Activated CD4-positive, CD25-positive, alpha-beta regulatory T cell (primary cell): Measurements from ENCODE around the gene KCNIP1.
"Not testable (repeated sequence)": the region's sequence is repeated elsewhere in the genome, so short reads cannot be mapped to it uniquely, and the experiment has no call there.

ENCODE experiments used
- DNase-seq, 4 experiments: peaks; one replicate each; lab custom pipeline; 2025; lab: John Stamatoyannopoulos, UW

Gene KCNIP1

DNA sequence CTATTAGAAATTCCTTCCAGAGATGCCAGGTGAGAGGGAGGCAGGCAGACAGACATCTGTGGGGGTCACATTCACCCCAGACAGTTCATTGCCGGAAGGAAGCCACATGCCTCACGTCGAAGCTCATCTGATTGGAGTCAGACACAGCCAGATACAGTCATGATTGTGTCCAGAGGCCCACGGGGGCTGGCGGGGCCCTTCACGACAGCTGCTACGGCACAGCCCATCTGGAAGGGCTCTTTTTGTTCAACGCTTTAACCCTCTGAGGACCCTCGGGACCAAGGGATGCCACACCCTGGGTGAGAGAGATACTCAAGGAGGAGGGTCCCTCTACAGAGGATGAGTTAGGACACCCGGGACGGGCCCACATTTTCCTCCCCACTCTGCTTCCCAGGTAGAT, 247.8 kb downstream of the KCNIP1 start:
- no peak for DNase-seq

DNA sequence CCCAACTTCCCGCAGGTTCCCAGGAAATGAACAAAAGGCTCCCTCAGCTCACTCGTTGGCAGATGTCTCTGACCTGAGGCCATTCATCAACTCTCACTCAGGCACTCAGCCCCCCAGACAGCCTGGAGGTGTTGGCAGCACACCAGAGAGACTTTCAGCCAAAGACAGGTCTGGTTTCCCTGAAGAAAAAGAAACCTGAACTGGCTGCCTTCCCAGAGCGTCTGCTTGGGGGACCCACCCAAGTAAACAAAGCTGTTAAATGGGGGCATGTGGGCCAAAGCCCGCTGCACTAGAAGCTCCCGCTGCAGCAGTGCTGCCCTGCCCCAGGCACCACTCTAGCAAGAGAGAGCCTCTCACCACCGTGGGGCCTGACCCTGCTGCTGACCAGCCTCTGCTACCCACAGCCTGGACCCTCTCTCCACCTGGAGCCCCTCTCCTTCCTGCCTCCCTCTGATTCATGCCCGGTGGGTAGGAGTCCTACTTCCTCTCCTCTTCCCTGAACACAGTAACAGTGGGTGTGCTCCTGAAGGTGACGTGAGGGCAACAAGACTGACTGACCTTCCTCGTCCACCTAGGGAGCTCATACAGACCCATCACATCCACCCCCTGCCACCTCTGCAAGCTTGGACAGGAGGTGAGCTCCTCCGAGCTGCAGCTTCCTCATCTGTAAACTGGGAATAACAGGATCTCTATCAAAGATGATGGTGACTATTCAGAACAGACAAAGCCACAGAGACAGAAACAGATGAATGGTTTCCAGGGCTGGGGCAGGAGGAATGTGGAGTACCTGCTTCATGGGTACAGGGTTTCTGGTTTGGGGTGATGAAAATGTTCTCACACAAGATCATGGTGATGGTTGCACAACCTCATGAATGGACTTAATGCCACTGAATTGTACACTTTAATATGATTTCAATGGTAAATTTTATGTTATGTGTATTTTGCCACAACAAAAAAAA, 248.7 kb downstream of the KCNIP1 start:
- DNase-seq: no peak

DNA sequence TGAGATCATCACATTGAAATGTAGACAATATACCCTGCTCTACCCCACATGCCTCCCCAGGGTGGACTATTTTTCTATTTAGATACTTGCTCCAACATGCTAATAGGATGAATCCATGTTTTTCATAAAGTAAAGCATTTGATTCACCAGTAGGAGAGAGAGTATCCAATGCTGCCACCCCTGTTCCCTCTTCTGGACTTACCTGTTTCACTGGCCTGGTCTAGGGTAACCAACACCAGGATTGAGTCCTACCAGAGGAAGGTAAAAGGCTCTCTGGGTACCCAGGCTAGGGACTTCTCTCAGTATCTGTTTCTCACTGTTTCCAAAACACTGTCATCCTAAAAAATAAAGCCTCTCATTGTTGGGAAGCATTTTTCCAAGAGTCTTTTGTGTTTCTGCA, 249.5 kb downstream of the KCNIP1 start:
- no peak for DNase-seq

DNA sequence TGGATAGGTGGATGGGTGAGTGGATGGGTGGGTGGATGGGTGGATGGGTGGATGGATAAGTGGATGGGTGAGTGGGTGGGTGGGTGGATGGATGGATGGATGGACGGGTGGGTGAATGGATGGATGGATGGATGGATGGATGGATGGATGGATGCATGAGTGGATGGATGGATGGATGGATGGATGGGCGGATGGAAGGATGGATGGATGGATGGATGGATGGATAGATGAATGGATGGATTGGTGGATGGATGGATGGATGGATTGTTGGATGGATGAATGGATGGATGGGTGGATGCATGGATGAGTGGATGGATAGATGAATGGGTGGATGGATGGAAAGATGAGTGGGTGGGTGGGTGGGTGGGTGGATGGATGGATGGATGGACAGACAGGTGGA, 250.7 kb downstream of the KCNIP1 start:
- DNase-seq: not testable (repeated sequence)

DNA sequence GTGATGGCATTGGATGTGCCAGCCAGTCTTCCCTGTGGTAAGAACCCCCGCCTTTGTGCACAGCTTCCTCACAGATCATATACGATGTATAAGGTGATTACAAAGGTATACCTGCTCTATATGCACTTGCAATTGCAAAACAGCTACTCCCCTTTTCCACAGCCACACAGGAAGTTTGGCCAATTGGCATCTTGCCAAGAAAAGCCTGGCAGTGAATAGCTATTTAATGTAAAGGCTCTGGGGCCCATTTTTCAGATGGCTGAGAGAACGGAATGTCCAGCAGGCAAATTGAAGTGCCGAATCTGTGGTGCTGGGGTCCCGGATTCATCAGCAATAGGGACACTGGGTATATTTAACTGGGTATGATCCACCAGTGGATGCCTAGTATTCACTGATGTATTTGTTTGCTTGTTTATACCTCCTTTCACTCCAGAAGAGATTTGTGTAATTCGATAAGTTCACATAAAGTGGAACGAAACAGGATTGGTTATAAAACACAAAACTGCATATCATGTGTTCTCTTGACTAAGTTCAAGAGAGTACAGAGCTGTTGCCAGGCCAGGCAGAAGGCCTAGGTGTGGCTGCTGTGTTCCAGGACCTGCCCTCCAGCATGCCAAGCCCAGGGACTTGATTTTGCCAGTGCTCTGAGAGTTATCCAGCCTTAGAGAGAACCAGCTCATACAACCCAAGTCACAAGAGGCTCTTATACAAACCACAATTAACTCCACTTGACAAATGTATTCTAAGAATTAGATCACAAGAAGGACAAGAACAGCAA, 252.0 kb downstream of the KCNIP1 start:
- no peak for DNase-seq

DNA sequence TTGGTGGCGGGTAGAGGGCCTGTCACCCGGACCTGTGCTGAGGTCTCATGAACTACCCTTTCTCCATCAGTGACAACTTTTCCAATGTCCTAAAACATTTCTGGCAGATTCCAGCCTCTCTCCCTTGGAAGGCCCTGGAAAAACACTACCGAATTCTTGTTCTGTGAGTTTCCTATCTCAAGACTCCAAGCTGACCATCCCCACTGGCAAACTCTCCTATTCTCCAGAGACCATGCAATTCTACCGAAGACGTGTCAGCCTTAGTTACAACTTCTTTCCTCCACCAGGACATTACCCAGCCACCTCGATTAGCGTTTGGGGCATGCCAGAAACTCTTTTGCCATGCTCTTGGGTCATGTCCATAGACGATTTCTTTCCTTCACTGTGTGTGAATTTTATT, 252.9 kb downstream of the KCNIP1 start:
- no peak for DNase-seq

DNA sequence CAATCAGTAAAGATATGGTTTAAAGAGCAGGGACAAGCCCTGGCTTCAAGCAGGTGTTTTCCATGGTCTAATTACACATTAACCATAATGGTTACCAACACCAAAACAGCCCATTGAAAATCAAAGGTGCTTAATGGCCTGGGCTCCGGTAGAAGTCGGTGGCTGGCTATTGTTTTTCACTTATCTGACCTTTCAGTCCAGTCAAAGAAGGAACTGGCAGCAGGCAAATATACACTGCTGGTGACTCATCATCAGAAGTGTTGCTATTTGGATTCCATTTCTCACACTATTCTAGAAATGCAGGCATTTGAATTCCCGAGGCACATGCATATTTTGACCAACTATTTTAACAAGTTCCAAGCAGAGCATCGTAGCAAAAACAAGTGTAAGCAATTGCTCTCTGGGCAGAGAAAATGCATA, 253.4 kb downstream of the KCNIP1 start:
- DNase-seq: no peak

DNA sequence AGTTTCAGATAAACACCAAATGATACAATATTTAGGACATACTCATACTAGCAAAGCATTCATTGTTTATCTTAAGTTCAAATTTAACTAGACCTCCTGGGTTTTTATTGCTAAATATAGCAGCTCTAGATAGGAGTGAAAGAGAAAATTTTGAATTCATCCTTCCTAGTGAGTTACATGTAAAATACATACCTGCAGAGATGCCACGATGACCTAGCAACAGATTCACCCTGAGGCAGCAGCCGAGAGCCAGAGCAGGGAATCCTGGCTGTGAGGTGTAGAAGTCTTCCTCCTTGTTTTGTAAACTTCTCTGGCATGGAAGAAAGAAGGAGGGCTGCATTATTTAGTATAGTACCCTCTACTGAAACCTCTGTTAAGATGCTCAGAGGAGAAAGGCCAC, 253.8 kb downstream of the KCNIP1 start:
- DNase-seq: no peak

DNA sequence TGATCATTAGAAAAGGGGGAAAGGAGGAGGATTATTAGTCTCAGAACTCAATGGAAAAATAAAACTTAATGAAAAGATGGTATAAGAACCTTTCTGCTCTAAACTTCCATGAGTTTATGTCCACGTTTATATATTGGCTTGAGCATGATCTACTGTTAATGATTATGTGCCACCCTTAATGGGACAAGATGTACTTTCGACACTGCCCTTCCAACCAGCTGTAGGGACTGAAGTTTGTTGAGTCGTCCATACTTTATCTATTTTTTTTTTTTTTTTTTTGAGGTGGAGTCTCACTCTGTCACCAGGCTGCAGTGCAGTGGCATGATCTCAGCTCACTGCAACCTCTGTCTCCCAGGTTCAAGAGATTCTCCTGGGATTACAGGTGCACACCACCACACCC, 254.7 kb downstream of the KCNIP1 start:
- DNase-seq: no peak

DNA sequence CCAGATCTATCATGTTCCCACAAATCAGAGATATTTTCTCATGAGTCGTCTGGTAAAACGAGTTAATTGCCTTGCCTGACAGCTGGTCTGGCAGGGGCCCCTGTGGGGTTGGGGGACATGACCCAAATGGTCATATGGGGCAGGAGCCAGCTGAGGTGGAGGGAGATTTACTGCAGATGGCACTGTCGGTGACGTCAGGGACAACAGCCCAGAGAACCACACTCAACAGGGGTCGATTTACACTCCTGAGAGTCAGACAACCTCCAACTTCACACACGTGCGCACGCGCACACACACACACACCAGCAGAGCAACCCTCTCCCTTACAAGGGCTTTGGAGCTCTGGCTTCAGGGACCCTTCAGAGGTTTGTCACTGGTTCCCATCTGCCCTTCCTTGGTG, 256.3 kb downstream of the KCNIP1 start:
- no peak for DNase-seq

DNA sequence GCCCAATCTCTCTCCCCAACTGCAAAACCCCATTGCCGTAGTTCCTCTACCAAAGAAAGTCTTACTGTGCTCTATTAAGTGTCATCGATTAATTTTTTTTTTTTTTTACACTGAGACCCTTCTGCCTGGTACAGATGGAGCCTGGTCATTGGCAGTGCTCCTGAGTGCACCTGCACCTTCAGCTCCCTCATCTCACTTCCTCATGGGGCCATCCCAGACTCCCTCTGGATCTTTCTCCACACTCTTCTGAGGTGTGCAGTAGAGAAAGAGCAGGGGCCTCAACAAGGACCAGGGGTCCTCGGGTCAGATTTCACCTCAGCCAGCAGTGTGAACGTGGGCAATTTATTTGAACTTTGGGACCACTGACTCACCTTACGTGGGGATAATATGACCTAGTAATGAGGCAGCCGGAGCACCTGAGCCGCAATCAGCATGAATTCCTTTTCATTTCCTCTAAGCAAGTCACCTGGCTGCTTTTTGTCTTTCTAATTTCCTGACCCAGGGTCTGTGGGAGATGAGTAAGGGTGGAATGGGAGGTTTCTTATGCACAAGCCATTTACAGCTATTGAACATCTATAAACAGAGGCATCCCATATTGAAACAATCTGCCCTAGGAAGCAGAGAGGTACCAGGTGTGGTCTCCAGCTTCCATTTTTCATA, 257.4 kb downstream of the KCNIP1 start:
- no peak for DNase-seq

DNA sequence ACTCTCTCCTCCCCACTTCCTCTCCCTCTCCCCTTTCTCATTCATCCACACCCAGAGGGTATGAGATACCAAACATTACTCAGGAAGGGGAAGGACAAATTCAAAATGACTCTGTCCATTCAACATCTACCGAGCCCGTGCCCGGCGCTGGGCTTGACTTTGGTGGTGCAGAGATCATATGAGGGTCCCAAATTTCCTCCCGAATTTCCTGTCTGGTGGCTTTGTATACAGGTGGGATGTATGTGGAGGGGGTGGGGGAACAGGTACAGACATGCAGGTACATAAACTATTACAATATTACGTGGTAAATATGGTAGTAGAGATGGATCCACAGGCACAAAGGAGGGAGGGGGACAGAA, 257.9 kb downstream of the KCNIP1 start:
- no peak for DNase-seq

DNA sequence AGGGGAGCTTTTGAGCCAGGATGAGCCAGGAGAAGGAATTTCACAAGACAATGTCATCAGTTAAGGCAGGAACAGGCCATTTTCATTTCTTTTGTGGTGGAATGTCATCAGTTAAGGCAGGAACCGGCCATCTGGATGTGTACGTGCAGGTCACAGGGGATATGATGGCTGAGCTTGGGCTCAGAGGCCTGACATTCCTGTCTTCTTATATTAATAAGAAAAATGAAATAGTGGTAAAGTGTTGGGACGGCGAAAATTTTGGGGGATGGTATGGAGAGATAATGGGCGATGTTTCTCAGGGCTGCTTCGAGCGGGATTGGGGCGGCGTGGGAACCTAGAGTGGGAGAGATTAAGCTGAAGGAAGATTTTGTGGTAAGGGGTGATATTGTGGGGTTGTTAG, 258.5 kb downstream of the KCNIP1 start:
- DNase-seq: not testable (repeated sequence)

DNA sequence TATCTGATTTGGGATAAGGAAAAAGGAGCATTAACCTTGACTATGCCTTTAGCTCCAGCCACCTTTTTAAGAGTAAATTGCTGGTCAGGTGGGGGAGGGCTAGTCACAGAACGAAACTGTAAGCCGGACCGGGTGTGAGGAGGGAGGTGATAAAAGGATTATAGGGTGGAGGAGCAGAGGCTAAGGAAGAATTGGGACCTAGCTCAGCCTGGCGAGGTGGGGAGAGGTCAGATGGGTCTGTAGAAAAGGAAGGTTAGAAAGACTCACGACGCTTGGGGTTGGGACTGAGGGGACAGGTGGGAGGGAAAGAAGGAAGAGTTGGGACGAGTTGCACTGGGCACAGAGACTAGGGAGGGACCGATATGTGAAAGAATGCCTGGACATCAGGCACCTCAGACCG, 262.0 kb downstream of the KCNIP1 start:
- not testable (repeated sequence) for DNase-seq

DNA sequence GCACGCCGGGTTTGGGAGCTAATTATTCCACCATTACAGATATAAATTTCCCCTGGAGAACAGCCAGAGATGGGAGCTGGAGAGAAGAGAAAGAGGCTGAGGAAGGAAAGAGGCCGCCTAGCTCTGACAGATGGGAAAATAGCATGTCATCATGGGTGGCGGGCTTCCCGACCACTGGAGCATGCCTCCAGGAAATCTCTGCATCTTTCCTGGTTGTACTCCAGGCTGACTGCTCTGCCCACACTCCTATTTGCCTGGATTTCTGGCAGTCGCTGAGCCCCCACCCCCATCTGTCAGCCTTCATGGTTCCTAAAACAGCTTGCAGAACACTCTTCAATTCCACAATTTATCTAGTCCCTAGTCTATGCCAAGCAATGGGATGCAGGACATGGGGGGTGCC, 265.4 kb downstream of the KCNIP1 start:
- no peak for DNase-seq

DNA sequence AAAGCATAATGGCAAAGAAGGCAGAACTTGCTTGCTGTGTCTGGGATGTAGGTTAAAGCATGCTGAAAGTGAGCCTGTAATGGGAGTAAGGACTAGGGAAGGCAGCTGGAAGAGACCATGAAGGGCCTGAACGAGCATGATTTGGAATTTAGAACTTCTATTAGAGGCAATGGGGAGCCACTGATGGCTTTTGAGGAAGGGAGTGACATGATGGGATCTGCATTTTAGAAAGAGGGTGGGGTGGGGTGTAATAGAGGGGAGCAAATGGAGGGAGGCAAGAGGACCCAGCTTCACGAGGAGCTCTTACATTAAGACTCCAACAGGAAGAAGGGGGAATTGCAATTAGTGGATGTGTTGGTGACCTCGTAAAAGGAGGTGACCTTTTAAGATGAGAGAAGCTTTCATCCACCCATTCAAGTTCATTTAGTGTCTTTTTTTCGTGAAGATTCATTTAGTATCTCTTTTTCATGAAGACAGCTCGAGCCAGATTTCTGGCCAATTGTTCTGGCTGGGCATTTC, 266.1 kb downstream of the KCNIP1 start:
- DNase-seq: no peak

DNA sequence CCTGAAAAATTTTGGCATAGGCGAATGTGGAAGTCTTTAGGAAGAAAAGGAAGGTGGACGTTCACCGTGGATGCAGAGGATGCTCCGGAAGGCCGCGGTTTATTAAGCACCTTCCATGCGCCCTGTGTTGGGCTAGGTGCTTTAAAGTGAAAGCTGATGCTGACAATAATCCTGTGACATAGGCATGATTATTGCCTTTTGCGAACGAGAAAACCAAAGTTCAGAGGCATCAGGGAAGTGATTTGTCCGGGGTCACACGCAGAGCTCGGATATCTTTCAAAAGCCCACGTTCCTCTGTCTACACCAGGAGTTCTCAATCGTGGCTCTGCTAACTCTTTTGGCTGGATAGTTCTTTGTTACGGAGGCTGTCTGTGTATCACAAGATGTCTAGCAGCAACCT, 267.7 kb downstream of the KCNIP1 start:
- DNase-seq: no peak

DNA sequence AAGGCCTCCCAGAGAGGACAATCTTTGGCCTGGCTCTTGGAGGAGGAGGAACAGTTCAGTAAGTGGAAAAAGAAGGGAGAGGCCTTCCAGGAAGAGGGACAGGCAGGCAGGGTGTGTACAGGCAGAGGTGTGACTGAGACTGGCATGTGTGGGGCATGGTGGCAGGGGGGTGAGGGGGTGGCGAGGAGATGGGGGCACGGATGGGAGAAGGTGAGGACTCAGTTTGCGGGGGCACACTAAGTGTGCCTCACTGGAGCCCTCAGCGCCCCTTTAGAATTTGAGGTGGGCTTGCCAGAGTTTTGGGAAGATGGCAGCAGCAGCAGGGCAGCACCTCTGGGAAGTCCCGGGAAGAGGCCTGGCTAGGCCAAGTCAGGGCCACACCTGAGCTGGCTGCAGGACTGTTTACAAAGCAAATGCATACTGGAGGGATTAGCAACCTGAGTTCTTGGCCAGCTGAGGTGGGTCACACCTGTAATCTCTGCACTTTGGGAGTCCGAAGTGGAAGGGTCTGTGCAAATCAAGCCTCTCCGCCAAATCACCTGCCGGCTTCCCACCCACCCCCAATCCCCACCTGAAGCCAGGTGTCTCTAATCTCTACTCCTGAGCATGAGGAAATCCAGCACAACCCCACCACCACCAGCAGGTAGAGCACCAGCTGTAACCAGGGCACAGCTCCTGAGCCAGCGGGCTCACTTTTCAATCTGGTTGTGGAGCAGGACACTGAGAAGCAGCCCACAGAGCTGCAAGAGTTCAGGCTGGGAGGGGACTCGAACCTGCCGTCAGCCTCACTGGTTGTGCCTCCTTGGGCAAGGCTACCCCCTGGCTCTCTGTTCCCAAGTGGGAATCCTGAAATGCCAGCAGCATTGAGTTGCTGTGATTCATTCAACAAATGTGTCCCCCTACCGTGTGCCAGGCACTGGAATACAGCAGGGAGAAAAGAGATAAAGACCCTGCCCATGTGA, 269.5 kb downstream of the KCNIP1 start:
- DNase-seq: no peak

DNA sequence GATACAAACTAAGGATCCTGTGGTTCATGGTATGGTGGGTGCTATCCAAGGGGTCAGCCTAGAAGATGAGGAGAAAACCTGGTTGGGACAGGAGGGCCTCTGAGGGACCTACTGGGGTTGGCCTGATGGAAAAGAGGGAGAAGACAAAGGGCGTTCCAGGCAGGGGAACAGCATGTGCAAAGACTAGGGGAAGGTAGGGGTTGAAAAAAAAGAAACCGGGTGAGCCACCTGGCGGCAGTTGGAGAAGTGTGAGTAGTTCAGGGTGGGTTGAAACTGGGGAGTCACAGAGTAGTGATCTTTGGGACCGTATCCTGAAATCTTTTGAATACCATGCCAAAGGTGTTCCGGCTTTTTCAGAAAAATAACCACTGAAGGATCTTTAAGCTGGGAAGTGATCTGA, 271.0 kb downstream of the KCNIP1 start:
- DNase-seq: no peak

DNA sequence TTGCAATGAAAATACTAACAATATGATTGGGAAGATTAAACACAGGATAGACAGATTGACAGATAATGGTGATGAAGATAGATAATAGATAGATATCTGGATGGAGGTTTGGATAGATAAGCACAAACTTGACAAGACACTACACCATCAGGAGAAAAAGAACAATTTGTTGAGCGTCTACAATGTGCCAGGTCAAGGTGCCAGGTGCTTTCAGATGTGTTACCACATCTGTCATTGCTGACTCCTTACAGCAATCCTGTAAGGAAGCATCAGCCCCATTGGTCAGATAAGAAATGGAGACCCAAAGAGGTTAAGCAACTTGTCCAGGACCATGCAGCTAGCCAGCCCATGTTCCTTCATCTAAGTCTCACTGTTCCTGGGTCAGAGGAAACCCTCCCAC, 278.1 kb downstream of the KCNIP1 start:
- DNase-seq: no peak

DNA sequence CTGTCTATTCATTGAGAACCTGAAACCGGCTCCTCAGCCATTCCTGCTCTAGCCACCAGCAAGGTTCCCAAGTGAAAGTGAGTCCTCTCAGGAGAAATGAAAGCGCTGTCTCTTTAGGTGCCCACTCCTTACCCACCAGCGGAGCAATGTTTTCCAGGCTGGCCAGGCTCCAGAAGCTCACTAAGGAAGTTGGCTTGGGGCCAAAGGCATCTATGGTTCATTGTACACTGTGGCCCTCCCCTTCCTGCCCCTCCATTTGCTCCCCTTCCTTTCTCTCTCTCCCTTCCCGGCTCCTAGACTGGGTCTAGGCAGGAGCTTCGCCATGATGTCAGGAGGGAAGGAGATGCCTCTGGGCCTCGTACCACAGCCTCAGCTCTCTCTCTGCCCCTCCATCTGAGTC, 278.6 kb downstream of the KCNIP1 start:
- DNase-seq: no peak
